ENCODE results near the gene APOA4.

The APOA4 gene

GRCh38 chr11:116775975-116776374 is 47.1 kb downstream of the APOA4 start:
- no peak overlapping the region for H3K4me3 ChIP-seq (ENCODE audit: extremely low read depth, insufficient read depth, low read length, poor library complexity, severe bottlenecking)
- no peak overlapping the region for H3K27ac ChIP-seq (ENCODE audit: low read depth, low read length, severe bottlenecking)
- H3K4me1 ChIP-seq (ENCODE audit: control insufficient read depth, insufficient read depth, low read length, poor library complexity, severe bottlenecking) = peaks cover 8% of the 10 kb centered on the region
- 92 to 96% methylated on average over 4 of the region's 5 CpGs for WGBS, 2 experiments (ENCODE audit: insufficient coverage in 2 of 2)
- peaks cover 41% of the 10 kb centered on the region for H3K36me3 ChIP-seq (ENCODE audit: control insufficient read depth, insufficient read depth, low read length)
- H3K9me3 ChIP-seq (ENCODE audit: control insufficient read depth, low read length) = no peaks in the 10 kb centered on the region

DNA sequence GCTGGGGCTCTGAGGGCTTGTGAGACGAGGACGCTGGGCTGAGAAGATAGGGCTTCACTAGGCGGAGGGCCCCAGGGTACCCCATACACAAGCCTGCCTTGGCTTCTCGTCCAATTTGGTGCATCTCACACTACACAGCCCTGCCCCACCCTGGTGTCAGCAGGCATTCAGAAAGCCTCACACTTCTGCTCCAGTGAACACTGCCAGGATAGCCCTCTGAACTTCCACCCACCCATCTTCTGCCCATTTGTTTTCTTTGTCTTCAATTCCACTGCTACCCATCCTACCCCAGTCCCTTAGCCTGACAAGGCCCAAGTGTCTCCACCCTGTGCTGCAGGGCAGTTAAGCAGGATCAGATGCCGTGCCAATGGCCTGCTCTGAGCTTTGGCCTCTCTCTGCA is 48.4 kb downstream of the APOA4 start:
- no peak overlapping the region for H3K27ac ChIP-seq (ENCODE audit: low read depth, low read length, severe bottlenecking)
- H3K4me3 ChIP-seq (ENCODE audit: extremely low read depth, insufficient read depth, low read length, poor library complexity, severe bottlenecking) = no peak overlapping the region
- no peaks in the 10 kb centered on the region for H3K9me3 ChIP-seq (ENCODE audit: control insufficient read depth, low read length)
- 94 to 95% methylated on average over 3 to 5 of the region's 5 CpGs for WGBS, 2 experiments (ENCODE audit: insufficient coverage in 2 of 2)
- H3K36me3 ChIP-seq (ENCODE audit: control insufficient read depth, insufficient read depth, low read length) = peaks cover 35% of the 10 kb centered on the region
- peaks cover 8% of the 10 kb centered on the region for H3K4me1 ChIP-seq (ENCODE audit: control insufficient read depth, insufficient read depth, low read length, poor library complexity, severe bottlenecking)

DNA sequence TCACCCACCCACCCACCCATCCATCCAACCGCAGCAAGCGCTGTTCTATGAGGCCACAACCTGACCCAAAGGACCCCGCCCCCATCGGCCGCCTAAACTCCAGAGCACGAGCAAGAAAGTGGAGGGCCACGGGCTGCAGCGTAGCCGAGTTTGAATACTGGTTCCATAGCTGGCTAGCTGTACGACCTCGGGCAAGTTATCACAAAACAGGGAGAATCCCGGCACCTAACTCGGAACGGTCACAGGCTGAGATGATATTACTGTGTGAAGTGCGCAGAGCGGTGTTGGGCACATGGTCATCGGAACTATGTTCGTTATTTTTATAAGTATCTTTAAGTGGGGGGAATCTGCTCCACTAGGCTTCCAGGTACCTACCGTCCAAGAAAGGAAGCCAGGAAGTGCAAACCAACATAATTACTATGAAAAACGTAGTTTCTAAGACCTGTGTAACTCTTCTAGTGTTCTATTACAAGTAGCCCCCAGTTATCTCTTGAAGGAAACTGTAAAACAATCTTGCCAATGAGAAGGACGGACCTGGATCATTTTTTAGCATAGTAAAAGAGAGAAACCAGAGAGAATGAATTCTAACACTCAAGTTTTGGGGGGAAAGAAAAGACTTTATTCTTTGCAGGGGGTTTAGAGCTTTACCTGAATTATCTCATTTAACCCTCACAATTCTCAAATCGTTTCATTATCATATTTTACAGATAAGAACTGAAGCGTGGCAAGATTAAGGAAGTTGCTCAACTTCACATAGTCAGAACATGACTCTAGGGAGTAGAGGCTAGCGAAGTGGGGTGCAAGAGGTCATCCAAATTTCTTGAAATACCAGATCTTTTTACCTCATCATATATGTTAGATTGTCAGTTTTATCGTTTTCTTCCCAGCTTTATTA is 49.7 kb downstream of the APOA4 start:
- 2 to 10% methylated on average over 12 to 15 of the region's 25 CpGs for WGBS, 2 experiments (ENCODE audit: insufficient coverage in 2 of 2)

DNA sequence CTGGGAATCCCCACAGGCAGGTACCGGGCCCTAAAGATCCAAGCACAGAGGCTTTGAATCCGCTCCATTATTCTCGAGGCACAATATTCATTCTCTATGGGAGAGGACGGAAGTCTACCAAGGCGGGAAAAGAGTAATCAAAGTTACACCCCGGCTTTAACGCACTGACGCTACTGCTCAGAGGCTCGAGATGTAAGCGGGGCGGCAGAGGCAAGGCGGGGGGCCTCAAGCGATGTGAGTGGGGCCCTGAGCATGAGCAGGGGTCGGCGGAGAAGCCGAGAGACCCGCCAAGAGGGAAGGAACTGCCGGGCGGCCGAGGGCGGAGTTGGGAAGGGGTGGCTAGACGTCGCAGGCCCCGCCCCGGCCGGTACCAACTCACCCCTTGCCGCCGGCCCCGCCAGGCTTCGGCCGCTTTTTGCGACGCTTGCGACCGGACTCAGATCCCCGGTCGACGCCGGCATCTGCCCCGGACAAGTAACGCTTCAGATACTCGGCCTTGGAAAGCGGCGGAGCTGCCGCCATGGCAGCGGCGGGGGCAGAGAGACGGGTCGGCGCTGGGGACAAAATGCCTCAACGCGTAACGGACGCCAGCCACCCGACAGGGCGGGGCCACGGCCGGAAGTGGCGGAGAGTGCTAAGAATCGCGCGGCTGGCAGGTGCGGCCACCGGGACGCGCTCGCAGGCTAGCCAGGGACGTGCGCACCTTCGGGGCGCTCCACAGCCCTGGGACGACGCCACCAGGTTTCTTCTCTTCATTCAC is 50.5 kb downstream of the APOA4 start, which contains the start of gene BUD13:
TSS of gene BUD13 (minus strand) at position 545 of the 760 bp plus-strand sequence. CDS start at position 522, 23 bp downstream.
- Histone ChIP-seq H3K27ac (ENCODE audit: low read depth, low read length, severe bottlenecking) (peak within 1 kb of the TSS; percentile 89), H3K36me3 (ENCODE audit: control insufficient read depth, insufficient read depth, low read length) (peaks cover 28% of the 10 kb centered on the region), H3K9me3 (ENCODE audit: control insufficient read depth, low read length) (no peaks in the 10 kb centered on the region), H3K4me3 (ENCODE audit: extremely low read depth, insufficient read depth, low read length, poor library complexity, severe bottlenecking) (peak within 1 kb of the TSS; percentile 82), H3K4me1 (ENCODE audit: control insufficient read depth, insufficient read depth, low read length, poor library complexity, severe bottlenecking) (peaks cover 8% of the 10 kb centered on the region)
- WGBS, 2 experiments (ENCODE audit: insufficient coverage in 2 of 2) = 0% methylated on average over 55 to 58 of the region's 73 CpGs

More for the DNA sequence above, 49.7 kb downstream of the APOA4 start:
- H3K4me1 ChIP-seq (ENCODE audit: control insufficient read depth, insufficient read depth, low read length, poor library complexity, severe bottlenecking) = peaks cover 8% of the 10 kb centered on the region
- H3K36me3 ChIP-seq (ENCODE audit: control insufficient read depth, insufficient read depth, low read length) = peaks cover 35% of the 10 kb centered on the region
- peak overlapping the region; percentile 37 for H3K27ac ChIP-seq (ENCODE audit: low read depth, low read length, severe bottlenecking)
- H3K4me3 ChIP-seq (ENCODE audit: extremely low read depth, insufficient read depth, low read length, poor library complexity, severe bottlenecking) = peak overlapping the region; percentile 82
- no peaks in the 10 kb centered on the region for H3K9me3 ChIP-seq (ENCODE audit: control insufficient read depth, low read length)

- Histone ChIP-seq H3K4me1 (ENCODE audit: control insufficient read depth, insufficient read depth, low read length, poor library complexity, severe bottlenecking) (peaks cover 8% of the 10 kb centered on the region), H3K36me3 (ENCODE audit: control insufficient read depth, insufficient read depth, low read length) (peaks cover 25% of the 10 kb centered on the region), H3K9me3 (ENCODE audit: control insufficient read depth, low read length) (no peaks in the 10 kb centered on the region), H3K4me3 (ENCODE audit: extremely low read depth, insufficient read depth, low read length, poor library complexity, severe bottlenecking) (peak overlapping the region; percentile 82), H3K27ac (ENCODE audit: low read depth, low read length, severe bottlenecking) (peak overlapping the region; percentile 89)
- 15 to 30% methylated on average over 1 of the region's 2 CpGs for WGBS, 2 experiments (ENCODE audit: insufficient coverage in 2 of 2)
Observed at GRCh38 chr11:116771935-116772334, 51.2 kb downstream of the APOA4 start.
